Lower leg skin (tissue), 3 donors: ENCODE measurements around the gene ZBTB7C.

Experiments used
- CTCF ChIP-seq, 3 donors: fragments of 450-650 bp; IDR thresholded peaks; one replicate each; pipeline ENCODE4 v1.5.1; 2016; ENCODE audit warnings: antibody characterized with exemption in 3 of 3, mild to moderate bottlenecking in 3 of 3, moderate library complexity in 2 of 3
- POLR2A ChIP-seq, 2 donors: fragments of 450-650 bp; IDR thresholded peaks; one replicate each; pipeline ENCODE4 v1.6.1; 2016 to 2017; ENCODE audit warnings: antibody characterized with exemption in 2 of 2, mild to moderate bottlenecking in 1 of 2, moderate library complexity in 1 of 2

- no peak for TF ChIP-seq CTCF (IDR thresholded peaks at IDR 0.05)
- no peak for TF ChIP-seq POLR2A (IDR thresholded peaks at IDR 0.05)
Observed at GRCh38 chr18:47999801-48000248, 409.4 kb downstream of the ZBTB7C start.
